ENCODE results near the gene PSMG1. TPM values are rescaled to one million over a fixed set of nuclear protein-coding genes. Genes with fewer than 3 reads are reported as not detected.

The PSMG1 gene
- total and polyA plus RNA-seq, 9 of the 15 experiments (the other 6 are each of a cell fraction or from before 2014, with no cell fraction given), result 54.5 to 427 (median 328) TPM

- TF ChIP-seq CHD7 (IDR thresholded peaks at IDR 0.05; ENCODE audit: low read depth, low read length), result no peak
- TF ChIP-seq HSF4 (CRISPR knock-in tag; IDR thresholded peaks at IDR 0.05; ENCODE audit: borderline replicate concordance), result no peak
- no peak for TF ChIP-seq ZNF232 (CRISPR knock-in tag; IDR thresholded peaks at IDR 0.05)
- TF ChIP-seq E2F6 (IDR thresholded peaks at IDR 0.05; ENCODE audit: borderline replicate concordance in 1 of 2, extremely low read depth in 1 of 2, insufficient read depth in 1 of 2, insufficient read length in 1 of 2, low read depth in 1 of 2, low read length in 1 of 2, poor library complexity in 1 of 2, severe bottlenecking in 1 of 2), result no peak
- TF ChIP-seq ZNF12 (CRISPR knock-in tag; IDR thresholded peaks at IDR 0.05), result no peak
- no peak for TF ChIP-seq KLF1 (tag; IDR thresholded peaks at IDR 0.05)
- TF ChIP-seq POLR2G (IDR thresholded peaks at IDR 0.05; ENCODE audit: low read depth, low read length), result no peak
These were observed 27.2 kb downstream of the PSMG1 start (continued) for GRCh38 chr21:39156024-39156423.
